K562 (cell line): ENCODE results near the gene TTC27. TPM values are rescaled to one million over a fixed set of nuclear protein-coding genes. Genes with fewer than 3 reads are reported as not detected.

ENCODE experiments used
- BMI1 ChIP-seq: fragments of 150-350 bp; IDR thresholded peaks from 2 replicates; pipeline ENCODE4 v1.6.1; 2014; ENCODE audit warnings: low read length
- CBX5 ChIP-seq: IDR thresholded peaks from 2 replicates; pipeline ENCODE4 v1.6.1; 2014; ENCODE audit warnings: low read depth, borderline replicate concordance
- CREB5 ChIP-seq: fragments of 250-450 bp; sonication (Bioruptor Pico); IDR thresholded peaks from 2 replicates; pipeline ENCODE4 v1.5.0; 2020; ENCODE audit warnings: mild to moderate bottlenecking
- CTBP1 ChIP-seq: fragments of 450-650 bp; IDR thresholded peaks from 2 replicates; pipeline ENCODE4 v1.6.1; 2016; ENCODE audit warnings: borderline replicate concordance
- E2F4 ChIP-seq: sonication (generic); formaldehyde crosslinking; IDR thresholded peaks from 2 replicates; pipeline ENCODE4 v1.8.0; 2022; ENCODE audit warnings: mild to moderate bottlenecking, low read depth, missing genetic modification reagents
- EP300 ChIP-seq: IDR thresholded peaks from 2 replicates; pipeline ENCODE4 v1.6.1; 2012; ENCODE audit warnings: low read length, improper control_type of control experiment
- FOXK1 ChIP-seq: sonication (generic); formaldehyde crosslinking; IDR thresholded peaks from 2 replicates; pipeline ENCODE4 v1.8.0; 2022; ENCODE audit warnings: missing genetic modification reagents, mild to moderate bottlenecking, borderline replicate concordance
- FOXO4 ChIP-seq: fragments of 450-650 bp; formaldehyde crosslinking; IDR thresholded peaks from 2 replicates; pipeline ENCODE4 v1.4.0; 2020; ENCODE audit warnings: mild to moderate bottlenecking, moderate library complexity
- HIVEP1 ChIP-seq: fragments of 250-450 bp; sonication (Bioruptor Pico); IDR thresholded peaks from 2 replicates; pipeline ENCODE4 v1.4.0; 2020; ENCODE audit warnings: mild to moderate bottlenecking
- HNRNPL ChIP-seq: fragments of 200-400 bp; formaldehyde crosslinking; IDR thresholded peaks from 2 replicates; pipeline ENCODE4 v1.6.1; 2017; ENCODE audit warnings: low read depth, mild to moderate bottlenecking, low read length
- KLF1 ChIP-seq: fragments of 450-650 bp; IDR thresholded peaks from 2 replicates; pipeline ENCODE4 v1.6.1; 2016; ENCODE audit warnings: missing genetic modification characterization, missing compliant biosample characterization
- KLF13 ChIP-seq: fragments of 450-650 bp; IDR thresholded peaks from 2 replicates; pipeline ENCODE4 v1.6.1; 2016; ENCODE audit warnings: missing genetic modification characterization, low read depth, mild to moderate bottlenecking, missing compliant biosample characterization, moderate library complexity, borderline replicate concordance
- L3MBTL2 ChIP-seq: fragments of 450-650 bp; IDR thresholded peaks from 2 replicates; pipeline ENCODE4 v1.6.1; 2016; ENCODE audit warnings: mild to moderate bottlenecking, moderate library complexity
- MAZ ChIP-seq, 2 experiments: fragments of 450-650 bp in 1 of 2; sonication (generic) in 1 of 2; formaldehyde crosslinking; IDR thresholded peaks in 1 of 2; conservative IDR thresholded peaks in 1 of 2; 2 replicates each; pipeline versions ENCODE4 v1.4.0 to v1.5.0; 2020; ENCODE audit warnings: mild to moderate bottlenecking in 1 of 2, missing genetic modification reagents in 1 of 2
- NCOA1 ChIP-seq: fragments of 450-650 bp; IDR thresholded peaks from 2 replicates; pipeline ENCODE4 v1.6.1; 2016; ENCODE audit warnings: low read depth
- OTX1 ChIP-seq: fragments of 450-650 bp; formaldehyde crosslinking; IDR thresholded peaks from 2 replicates; pipeline ENCODE4 v1.4.0; 2022; ENCODE audit warnings: mild to moderate bottlenecking
- POLR2AphosphoS2 ChIP-seq: IDR thresholded peaks from 2 replicates; pipeline ENCODE4 v1.6.1; 2012; ENCODE audit warnings: low read length, improper control_type of control experiment
- PURB ChIP-seq: sonication (generic); formaldehyde crosslinking; IDR thresholded peaks from 2 replicates; pipeline ENCODE4 v1.9.0; 2021; ENCODE audit warnings: low read depth, mild to moderate bottlenecking, missing genetic modification reagents
- RBFOX2 ChIP-seq: fragments of 200-400 bp; formaldehyde crosslinking; IDR thresholded peaks from 2 replicates; pipeline ENCODE4 v1.6.1; 2017; ENCODE audit warnings: low read depth, mild to moderate bottlenecking, low read length, moderate library complexity
- SLC30A9 ChIP-seq: fragments of 250-450 bp; sonication (Bioruptor Pico); IDR thresholded peaks from 2 replicates; pipeline ENCODE4 v1.8.0; 2022; ENCODE audit warnings: mild to moderate bottlenecking, moderate library complexity
- SMARCA5 ChIP-seq: fragments of 450-650 bp; IDR thresholded peaks from 2 replicates; pipeline ENCODE4 v1.6.1; 2016
- XRCC4 ChIP-seq: IDR thresholded peaks from one replicate; pipeline ENCODE4 v1.6.1; 2011; ENCODE audit not compliant: insufficient read depth, insufficient read length; ENCODE audit errors: extremely low read depth
- ZNF146 ChIP-seq: IDR thresholded peaks from one replicate; pipeline ENCODE4 v1.6.1; 2018; ENCODE audit warnings: missing compliant biosample characterization; ENCODE audit not compliant: unreplicated experiment
- ZNF449 ChIP-seq: fragments of 250-450 bp; sonication (Bioruptor Pico); IDR thresholded peaks from 2 replicates; pipeline ENCODE4 v1.8.0; 2022; ENCODE audit warnings: moderate library complexity, mild to moderate bottlenecking, inconsistent platforms
- ZNF77 ChIP-seq: fragments of 250-450 bp; sonication (Bioruptor Pico); IDR thresholded peaks from 2 replicates; pipeline ENCODE4 v1.5.0; 2020
- ZSCAN29 ChIP-seq: fragments of 450-650 bp; IDR thresholded peaks from 2 replicates; pipeline ENCODE4 v1.6.1; 2017
- polyA plus RNA-seq, 8 experiments: library from polyadenylated mRNA; depleted of rRNA in 4 of 8; stranded (reverse) in 5 of 8; unstranded in 3 of 8; fragments of >200 nt; fragmentation: Nextera tagmentation in 2 of 8; fragmentation: Illumina TruSeq in 1 of 8; extraction: Ambion mirVana in 2 of 8; extraction: Trizol in 1 of 8; gene quantifications; 2 replicates each; pipeline versions ENCODE4 v1.2.1 to v1.2.3, GENCODE V29; 2011 to 2014; ENCODE audit warnings: inconsistent platforms in 1 of 8, missing spikeins in 1 of 8
- total RNA-seq, 7 experiments: library from RNA; depleted of rRNA in 6 of 7; stranded (reverse); fragments of >200 nt in 6 of 7; fragmentation: Illumina TruSeq in 2 of 7; extraction: Trizol in 2 of 7; gene quantifications; 2 replicates each; pipeline versions ENCODE4 v1.2.1 to v1.2.3, GENCODE V29; 2011 to 2021; ENCODE audit warnings: low replicate concordance in 1 of 7

The TTC27 gene
- total and polyA plus RNA-seq, 9 of the 15 experiments (the other 6 are each of a cell fraction or from before 2014, with no cell fraction given), result 44.3 to 93.4 (median 57.3) TPM

- no peak for TF ChIP-seq BMI1
- TF ChIP-seq PURB, result no peak
- TF ChIP-seq CREB5 (CRISPR knock-in tag), result no peak
- TF ChIP-seq RBFOX2, result no peak
- no peak; the same call in 1 of the 2 replicates for TF ChIP-seq NCOA1
- TF ChIP-seq ZSCAN29, result no peak
- TF ChIP-seq OTX1, result no peak
- TF ChIP-seq L3MBTL2, result 0 out of 2 replicates have a peak, but pooled peaks have one; percentile 33
- no peak for TF ChIP-seq KLF13 (tag)
- TF ChIP-seq SMARCA5, result no peak
- TF ChIP-seq XRCC4, result no peak
- no peak for TF ChIP-seq HIVEP1 (CRISPR knock-in tag)
- no peak for TF ChIP-seq FOXK1 (CRISPR knock-in tag)
- peak in 1 of 2 experiments; percentile 20; a peak in 1 of 4 replicates for TF ChIP-seq MAZ (CRISPR knock-in tag; conservative IDR thresholded peaks at IDR 0.05 in 1 of 2, IDR thresholded peaks at IDR 0.05 in 1 of 2)
- TF ChIP-seq SLC30A9 (CRISPR knock-in tag), result no peak
- no peak for TF ChIP-seq ZNF146 (CRISPR knock-in tag)
- no peak for TF ChIP-seq ZNF77
- no peak for TF ChIP-seq HNRNPL
- TF ChIP-seq CBX5, result no peak
- peak; percentile 84 for TF ChIP-seq CTBP1
- TF ChIP-seq FOXO4, result no peak
- TF ChIP-seq POLR2AphosphoS2, result no peak
- TF ChIP-seq KLF1, result no peak
- no peak for TF ChIP-seq ZNF449
- peak; percentile 58; the same call in 1 of the 2 replicates for TF ChIP-seq EP300
- TF ChIP-seq E2F4 (CRISPR knock-in tag), result no peak
Observed at GRCh38 chr2:32865399-32866068, 237.7 kb downstream of the TTC27 start (continued).
